DND-41 (cell line): Measurements from ENCODE around the gene WFIKKN2.
A peak's percentile ranks its signal among the peaks of the same experiment; 100 is the strongest.

Source experiments
- ATAC-seq: fragments of 200-7000 bp; cut with Tn5 transposase; 3 replicates; pipeline ENCODE4 v1.9.1; 2021; ENCODE audit warnings: low read depth; ENCODE audit not compliant: insufficient read depth
- DNase-seq: peaks from one replicate; pipeline ENCODE4 v3.0.0-alpha.2; 2020
- H2AFZ ChIP-seq: 2 replicates; pipeline ENCODE4 v1.6.0; 2012; ENCODE audit warnings: low read depth, low read length
- H3K27ac ChIP-seq: 2 replicates; pipeline ENCODE4 v1.5.1; 2012; ENCODE audit warnings: low read length, inconsistent platforms
- H3K27me3 ChIP-seq: fragments of 200-600 bp; sonication (generic); 2 replicates; pipeline ENCODE4 v1.6.0; 2012; ENCODE audit warnings: low read length, mild to moderate bottlenecking, inconsistent platforms; ENCODE audit not compliant: insufficient read depth, poor library complexity
- H3K36me3 ChIP-seq: 2 replicates; pipeline ENCODE4 v1.5.1; 2012; ENCODE audit warnings: low read length, inconsistent platforms; ENCODE audit not compliant: insufficient read depth
- H3K4me1 ChIP-seq: 2 replicates; pipeline ENCODE4 v1.5.1; 2012; ENCODE audit warnings: mild to moderate bottlenecking, low read length; ENCODE audit not compliant: insufficient read depth
- H3K4me2 ChIP-seq: 2 replicates; pipeline ENCODE4 v1.6.0; 2012; ENCODE audit warnings: mild to moderate bottlenecking, moderate library complexity, low read length, inconsistent platforms; ENCODE audit not compliant: insufficient read depth
- H3K4me3 ChIP-seq, 2 experiments: fragments of 200-600 bp in 1 of 2; shearing (Covaris generic) in 1 of 2; 2 replicates each; pipeline ENCODE4 v1.5.1; 2012 to 2016; ENCODE audit warnings: inconsistent platforms in 2 of 2, low read length in 2 of 2, mild to moderate bottlenecking in 2 of 2, low read depth in 1 of 2, moderate library complexity in 1 of 2
- H3K79me2 ChIP-seq: 2 replicates; pipeline ENCODE4 v1.6.0; 2012; ENCODE audit warnings: low read length, inconsistent platforms; ENCODE audit not compliant: insufficient read depth
- H3K9ac ChIP-seq: 2 replicates; pipeline ENCODE4 v1.6.0; 2012; ENCODE audit warnings: low read depth, mild to moderate bottlenecking, inconsistent platforms, low read length, moderate library complexity
- H3K9me3 ChIP-seq: 2 replicates; pipeline ENCODE4 v1.5.1; 2012; ENCODE audit warnings: low read length, moderate library complexity, mild to moderate bottlenecking, inconsistent platforms; ENCODE audit not compliant: insufficient read depth, severe bottlenecking
- H4K20me1 ChIP-seq: 2 replicates; pipeline ENCODE4 v1.6.0; 2012; ENCODE audit warnings: low read length; ENCODE audit not compliant: insufficient read depth
- EZH2 ChIP-seq: IDR thresholded peaks from 3 replicates; pipeline ENCODE4 v1.6.1; 2012; ENCODE audit warnings: borderline replicate concordance, low read depth, mild to moderate bottlenecking, moderate library complexity, low read length, inconsistent platforms; ENCODE audit not compliant: severe bottlenecking
- TF ChIP-seq, protein P1 (sequence below): IDR thresholded peaks from 2 replicates; pipeline ENCODE4 v1.5.1; 2012; ENCODE audit warnings: borderline replicate concordance, low read length, moderate library complexity, mild to moderate bottlenecking; ENCODE audit not compliant: poor library complexity, severe bottlenecking; ENCODE audit errors: extremely low read depth

The WFIKKN2 gene, protein sequence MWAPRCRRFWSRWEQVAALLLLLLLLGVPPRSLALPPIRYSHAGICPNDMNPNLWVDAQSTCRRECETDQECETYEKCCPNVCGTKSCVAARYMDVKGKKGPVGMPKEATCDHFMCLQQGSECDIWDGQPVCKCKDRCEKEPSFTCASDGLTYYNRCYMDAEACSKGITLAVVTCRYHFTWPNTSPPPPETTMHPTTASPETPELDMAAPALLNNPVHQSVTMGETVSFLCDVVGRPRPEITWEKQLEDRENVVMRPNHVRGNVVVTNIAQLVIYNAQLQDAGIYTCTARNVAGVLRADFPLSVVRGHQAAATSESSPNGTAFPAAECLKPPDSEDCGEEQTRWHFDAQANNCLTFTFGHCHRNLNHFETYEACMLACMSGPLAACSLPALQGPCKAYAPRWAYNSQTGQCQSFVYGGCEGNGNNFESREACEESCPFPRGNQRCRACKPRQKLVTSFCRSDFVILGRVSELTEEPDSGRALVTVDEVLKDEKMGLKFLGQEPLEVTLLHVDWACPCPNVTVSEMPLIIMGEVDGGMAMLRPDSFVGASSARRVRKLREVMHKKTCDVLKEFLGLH

DNA sequence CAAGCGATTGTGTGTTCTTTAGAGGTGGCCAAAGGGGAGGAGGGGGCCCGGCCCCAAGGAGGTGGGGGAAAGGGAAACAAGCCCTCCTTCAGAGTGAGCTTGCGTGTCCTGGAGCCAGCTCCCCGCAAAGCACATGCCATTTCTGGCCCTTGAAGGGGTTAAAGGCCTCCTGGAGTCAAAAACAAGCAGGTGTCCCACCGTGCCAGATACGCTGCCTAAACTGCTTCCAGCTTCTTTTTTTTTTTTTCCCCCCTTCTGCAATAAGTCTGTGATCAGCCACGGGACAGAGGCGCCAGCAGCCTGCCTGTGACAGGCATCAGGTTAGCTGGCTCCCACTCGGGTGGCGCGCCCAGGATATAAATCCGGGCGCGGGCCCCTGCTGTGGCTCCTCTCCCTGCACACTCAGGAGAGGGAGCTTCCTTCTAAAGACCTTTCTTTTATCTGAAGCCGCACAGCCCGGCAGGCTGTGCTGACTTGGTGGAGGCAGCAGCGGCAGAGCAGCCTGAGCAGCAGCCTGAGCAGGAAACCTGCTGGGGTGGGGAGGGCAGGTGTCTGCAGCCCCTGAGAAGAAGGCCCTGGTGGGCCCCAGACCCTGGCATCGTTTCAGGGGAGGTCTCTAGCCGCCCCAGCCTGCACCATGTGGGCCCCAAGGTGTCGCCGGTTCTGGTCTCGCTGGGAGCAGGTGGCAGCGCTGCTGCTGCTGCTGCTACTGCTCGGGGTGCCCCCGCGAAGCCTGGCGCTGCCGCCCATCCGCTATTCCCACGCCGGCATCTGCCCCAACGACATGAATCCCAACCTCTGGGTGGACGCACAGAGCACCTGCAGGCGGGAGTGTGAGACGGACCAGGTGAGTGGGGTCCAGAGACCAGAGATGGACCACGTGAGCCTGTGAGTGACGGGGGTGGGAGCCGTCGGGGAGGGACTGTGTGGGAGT is at the start of gene WFIKKN2:
Gene WFIKKN2, plus strand, starts transcription at position 286 of the 934 bp plus-strand sequence. Its CDS starts 352 bp downstream, at position 638.
- H3K4me3 ChIP-seq, result no peak within 1 kb of the TSS
- DNase-seq (no peak), ATAC-seq (peak; percentile 60; the same call in 2 of the 3 replicates)
- H3K4me2 ChIP-seq, result no peak within 1 kb of the TSS
- no peaks in the 10 kb centered on the region for H3K79me2 ChIP-seq
- no peak within 1 kb of the TSS for H3K27ac ChIP-seq
- no peaks in the 10 kb centered on the region for H3K36me3 ChIP-seq
- H4K20me1 ChIP-seq, result 0 out of 2 replicates have a peak, but pooled peaks cover 8% of the 10 kb centered on the region
- no peaks in the 10 kb centered on the region for H3K9me3 ChIP-seq
- H3K9ac ChIP-seq, result no peak within 1 kb of the TSS
- no peak within 1 kb of the TSS for H2AFZ ChIP-seq
- no peaks in the 10 kb centered on the region for H3K4me1 ChIP-seq
- H3K27me3 ChIP-seq, result peaks cover 8% of the 10 kb centered on the region
- TF ChIP-seq EZH2, result no peak
- TF ChIP-seq, protein P1, sequence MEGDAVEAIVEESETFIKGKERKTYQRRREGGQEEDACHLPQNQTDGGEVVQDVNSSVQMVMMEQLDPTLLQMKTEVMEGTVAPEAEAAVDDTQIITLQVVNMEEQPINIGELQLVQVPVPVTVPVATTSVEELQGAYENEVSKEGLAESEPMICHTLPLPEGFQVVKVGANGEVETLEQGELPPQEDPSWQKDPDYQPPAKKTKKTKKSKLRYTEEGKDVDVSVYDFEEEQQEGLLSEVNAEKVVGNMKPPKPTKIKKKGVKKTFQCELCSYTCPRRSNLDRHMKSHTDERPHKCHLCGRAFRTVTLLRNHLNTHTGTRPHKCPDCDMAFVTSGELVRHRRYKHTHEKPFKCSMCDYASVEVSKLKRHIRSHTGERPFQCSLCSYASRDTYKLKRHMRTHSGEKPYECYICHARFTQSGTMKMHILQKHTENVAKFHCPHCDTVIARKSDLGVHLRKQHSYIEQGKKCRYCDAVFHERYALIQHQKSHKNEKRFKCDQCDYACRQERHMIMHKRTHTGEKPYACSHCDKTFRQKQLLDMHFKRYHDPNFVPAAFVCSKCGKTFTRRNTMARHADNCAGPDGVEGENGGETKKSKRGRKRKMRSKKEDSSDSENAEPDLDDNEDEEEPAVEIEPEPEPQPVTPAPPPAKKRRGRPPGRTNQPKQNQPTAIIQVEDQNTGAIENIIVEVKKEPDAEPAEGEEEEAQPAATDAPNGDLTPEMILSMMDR, result no peak

GRCh38 chr17:50785946-50786570 is 49.3 kb upstream of the WFIKKN2 start:
- H3K27me3 ChIP-seq, result no peaks in the 10 kb centered on the region
- H3K4me3 ChIP-seq, result no peak overlapping the region
- no peaks in the 10 kb centered on the region for H3K9me3 ChIP-seq
- H3K9ac ChIP-seq, result no peak overlapping the region
- TF ChIP-seq, protein P1, result no peak
- TF ChIP-seq EZH2, result no peak
- ATAC-seq (no peak), DNase-seq (no peak)
- H3K36me3 ChIP-seq, result no peaks in the 10 kb centered on the region
- no peak overlapping the region for H3K4me2 ChIP-seq
- H2AFZ ChIP-seq, result no peak overlapping the region
- no peaks in the 10 kb centered on the region for H3K79me2 ChIP-seq
- H3K27ac ChIP-seq, result no peak overlapping the region
- H3K4me1 ChIP-seq, result no peaks in the 10 kb centered on the region
- H4K20me1 ChIP-seq, result peaks cover 3% of the 10 kb centered on the region; the same call in 1 of the 2 replicates

DNA sequence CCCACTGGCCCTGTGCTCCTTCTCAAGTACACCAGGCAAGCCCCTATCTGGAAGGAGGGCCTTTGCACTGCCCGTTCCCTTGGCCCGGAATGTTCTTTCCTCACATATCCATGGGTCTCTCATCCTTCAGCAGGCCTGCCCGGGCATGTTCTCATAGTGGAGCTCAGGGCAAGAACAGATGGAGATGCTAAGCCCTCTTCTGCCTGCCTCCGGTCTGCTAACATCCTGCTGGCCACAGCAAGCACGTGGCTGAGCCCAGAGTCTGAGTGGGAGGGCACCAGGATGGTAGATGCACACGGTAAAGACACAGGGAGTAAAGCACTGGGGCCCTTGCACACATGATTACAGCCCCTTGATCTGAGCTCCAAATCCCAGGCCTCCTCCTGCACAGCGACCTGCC is 48.3 kb upstream of the WFIKKN2 start:
- H3K4me1 ChIP-seq, result no peaks in the 10 kb centered on the region
- TF ChIP-seq, protein P1, result no peak
- TF ChIP-seq EZH2, result no peak
- H4K20me1 ChIP-seq, result 0 out of 2 replicates have a peak, but pooled peaks cover 3% of the 10 kb centered on the region
- DNase-seq (no peak), ATAC-seq (no peak)
- H3K9ac ChIP-seq, result no peak overlapping the region
- no peaks in the 10 kb centered on the region for H3K79me2 ChIP-seq
- no peak overlapping the region for H2AFZ ChIP-seq
- no peak overlapping the region for H3K4me3 ChIP-seq
- H3K27ac ChIP-seq, result no peak overlapping the region
- no peak overlapping the region for H3K4me2 ChIP-seq
- no peaks in the 10 kb centered on the region for H3K9me3 ChIP-seq
- H3K27me3 ChIP-seq, result no peaks in the 10 kb centered on the region
- H3K36me3 ChIP-seq, result no peaks in the 10 kb centered on the region
